AG04449 (cell line): ENCODE measurements around the gene SAMD15.
"Not testable (repeated sequence)": the region's sequence is repeated elsewhere in the genome, so short reads cannot be mapped to it uniquely, and the experiment has no call there.

Experiments
- CTCF ChIA-PET: fragments of 350-600 bp; formaldehyde crosslinking; extraction: SDS; loops from one replicate; lab custom pipeline; 2021; ENCODE audit warnings: antibody characterized with exemption; lab: Yijun Ruan, JAX
- POLR2A ChIA-PET: fragments of 400-600, 350-600 bp; formaldehyde crosslinking; extraction: SDS; loops from one replicate; lab custom pipeline; 2020; ENCODE audit warnings: antibody characterized with exemption, inconsistent platforms; lab: Yijun Ruan, JAX
- DNase-seq: peaks from one replicate; pipeline ENCODE4 v3.0.0-alpha.2; 2010; ENCODE audit warnings: low read depth, low spot score
- H3K4me3 ChIP-seq: 2 replicates; pipeline ENCODE4 v1.5.1; 2011; ENCODE audit warnings: low read depth, mild to moderate bottlenecking, control low read depth, low read length
- CTCF ChIP-seq: IDR thresholded peaks from one replicate; pipeline ENCODE4 v1.5.1; 2011; ENCODE audit warnings: mild to moderate bottlenecking, moderate library complexity, low read length, control low read depth, inconsistent platforms; ENCODE audit not compliant: insufficient read depth; ENCODE audit errors: missing control alignments

Gene SAMD15

GRCh38 chr14:77376771-77377501, at the start of gene SAMD15, which contains the start of gene TMED8:
Gene SAMD15 (plus strand): TSS chr14:77377379. CDS start chr14:77377419, 40 bp downstream.
Gene TMED8 (minus strand): TSS chr14:77377094. CDS start chr14:77377053, 41 bp downstream.
- CTCF ChIA-PET, result interaction anchor here (0.9 to 1.6 kb wide), 7 partner anchors 10 to 82 kb away, joined by 3 to 5 read pairs (median 3); no protein-coding TSS in a partner anchor
- H3K4me3 ChIP-seq, result peak within 1 kb of the TSS; percentile 92
- TF ChIP-seq CTCF, result peak; percentile 39
- POLR2A ChIA-PET, result interaction anchor here (0.6 to 1.0 kb wide), 3 partner anchors 9 to 56 kb away, joined by 4 to 6 read pairs (median 5); partner anchors contain the start of genes GSTZ1 and POMT2
- peak; percentile 23 for DNase-seq

GRCh38 chr14:77329872-77330271, 47.3 kb upstream of the SAMD15 start:
- DNase-seq, result no peak
- TF ChIP-seq CTCF, result no peak
- ChIA-PET CTCF (interaction anchor here (1.2 to 2.3 kb wide), 2 partner anchors 9 to 29 kb away, joined by 5 to 6 read pairs; no protein-coding TSS in a partner anchor), POLR2A (no interaction called here)
- H3K4me3 ChIP-seq, result no peak overlapping the region

- no peak overlapping the region for H3K4me3 ChIP-seq
- no peak for DNase-seq
- CTCF ChIA-PET, result interaction anchor here (0.8 to 1.3 kb wide), 4 partner anchors 10 to 35 kb away, joined by 3 to 6 read pairs (median 4); partner anchors contain the start of genes GSTZ1 and POMT2
- TF ChIP-seq CTCF, result no peak
- POLR2A ChIA-PET, result no interaction called here
Measured at GRCh38 chr14:77335576-77335975, 41.6 kb upstream of the SAMD15 start.

- H3K4me3 ChIP-seq, POLR2A ChIA-PET, DNase-seq: not testable (repeated sequence)
- CTCF ChIA-PET, result interaction anchor here (1.4 to 4.4 kb wide), 2 partner anchors 13 to 22 kb away, joined by 3 to 20 read pairs; no protein-coding TSS in a partner anchor
Measured at GRCh38 chr14:77337255-77337654, 39.9 kb upstream of the SAMD15 start.

GRCh38 chr14:77337880-77338279, 39.3 kb upstream of the SAMD15 start:
- ChIA-PET CTCF (interaction anchor here (1.0 to 4.4 kb wide), 3 partner anchors 14 to 31 kb away, joined by 3 to 20 read pairs (median 3); no protein-coding TSS in a partner anchor), POLR2A (no interaction called here)
- no peak for TF ChIP-seq CTCF
- no peak for DNase-seq
- no peak overlapping the region for H3K4me3 ChIP-seq

GRCh38 chr14:77338302-77338701, 38.9 kb upstream of the SAMD15 start:
- no peak overlapping the region for H3K4me3 ChIP-seq
- CTCF ChIA-PET, result interaction anchor here (1.0 to 4.4 kb wide), 3 partner anchors 9 to 31 kb away, joined by 3 to 20 read pairs (median 5); no protein-coding TSS in a partner anchor
- no peak for DNase-seq
- no peak for TF ChIP-seq CTCF
- POLR2A ChIA-PET, result no interaction called here
